NCI-H1417 (cell line): Measurements from ENCODE around the gene SHANK1.
"Not testable (repeated sequence)": the region's sequence is repeated elsewhere in the genome, so short reads cannot be mapped to it uniquely, and the experiment has no call there.

Experiments used
- DNase-seq, 3 experiments: peaks; one replicate each; lab custom pipeline; 2025; lab: John Stamatoyannopoulos, UW

The SHANK1 gene

GRCh38 chr19:50719566-50719965 lies at the start of gene SHANK1:
TSS of gene SHANK1 (minus strand) at chr19:50719802. CDS start at chr19:50716919, 2,883 bp downstream.
- DNase-seq: peak in 2 of 3 experiments; percentile 20 to 24

- no peak for DNase-seq
Observed at GRCh38 chr19:50768277-50768676, 48.7 kb upstream of the SHANK1 start.

GRCh38 chr19:50767263-50767662 lies 47.7 kb upstream of the SHANK1 start:
- not testable (repeated sequence) for DNase-seq

GRCh38 chr19:50766746-50767145 lies 47.1 kb upstream of the SHANK1 start:
- not testable (repeated sequence) for DNase-seq

GRCh38 chr19:50764409-50764808 lies 44.8 kb upstream of the SHANK1 start:
- DNase-seq: peak in 1 of 3 experiments; percentile 41

- DNase-seq: not testable (repeated sequence)
Observed at GRCh38 chr19:50763521-50763920, 43.9 kb upstream of the SHANK1 start.

- not testable (repeated sequence) for DNase-seq
Observed at GRCh38 chr19:50761501-50761900, 41.9 kb upstream of the SHANK1 start.

- DNase-seq: peak in 2 of 3 experiments; percentile 12 to 22
Observed at GRCh38 chr19:50759886-50760285, 40.3 kb upstream of the SHANK1 start.

- DNase-seq: not testable (repeated sequence)
Observed at GRCh38 chr19:50759076-50759475, 39.5 kb upstream of the SHANK1 start.

- not testable (repeated sequence) for DNase-seq
Observed at GRCh38 chr19:50757624-50758023, 38.0 kb upstream of the SHANK1 start.

- DNase-seq: not testable (repeated sequence)
Observed at GRCh38 chr19:50756244-50756643, 36.6 kb upstream of the SHANK1 start.

- DNase-seq: no peak
Observed at GRCh38 chr19:50753879-50754278, 34.3 kb upstream of the SHANK1 start.

GRCh38 chr19:50750010-50750409 lies 30.4 kb upstream of the SHANK1 start:
- DNase-seq: peak in 1 of 3 experiments; percentile 52

GRCh38 chr19:50749490-50749889 lies 29.9 kb upstream of the SHANK1 start:
- DNase-seq: no peak

- not testable (repeated sequence) for DNase-seq
Observed at GRCh38 chr19:50747141-50747540, 27.5 kb upstream of the SHANK1 start.

- DNase-seq: no peak
Observed at GRCh38 chr19:50745221-50745620, 25.6 kb upstream of the SHANK1 start.

- no peak for DNase-seq
Observed at GRCh38 chr19:50743537-50743936, 23.9 kb upstream of the SHANK1 start.

GRCh38 chr19:50741179-50741933 lies 21.8 kb upstream of the SHANK1 start:
- no peak for DNase-seq

GRCh38 chr19:50739914-50740426 lies 20.4 kb upstream of the SHANK1 start:
- DNase-seq: peak in 1 of 3 experiments; percentile 13

GRCh38 chr19:50739132-50739913 lies 19.7 kb upstream of the SHANK1 start:
- no peak for DNase-seq

GRCh38 chr19:50736338-50736737 lies 16.7 kb upstream of the SHANK1 start:
- DNase-seq: no peak

- DNase-seq: no peak
Observed at GRCh38 chr19:50735869-50736268, 16.3 kb upstream of the SHANK1 start.

GRCh38 chr19:50729894-50730293 lies 10.3 kb upstream of the SHANK1 start:
- DNase-seq: no peak
